HepG2 (cell line): ENCODE results near the gene FCER1G. TPM values are rescaled to one million over a fixed set of nuclear protein-coding genes. Genes with fewer than 3 reads are reported as not detected.

ENCODE experiments used
- AKAP8 ChIP-seq: sonication (generic); formaldehyde crosslinking; IDR thresholded peaks from 2 replicates; pipeline ENCODE4 v1.5.1; 2020; ENCODE audit warnings: mild to moderate bottlenecking, missing genetic modification reagents
- ETV5 ChIP-seq: IDR thresholded peaks from 2 replicates; pipeline ENCODE4 v1.6.1; 2018; ENCODE audit warnings: missing biosample characterization, missing genetic modification reagents, inconsistent platforms, borderline replicate concordance
- FOXK2 ChIP-seq: fragments of 450-650 bp; IDR thresholded peaks from 2 replicates; pipeline ENCODE4 v1.6.1; 2016
- GATAD1 ChIP-seq: IDR thresholded peaks from 2 replicates; pipeline ENCODE4 v1.6.1; 2016; ENCODE audit warnings: missing genetic modification reagents, missing compliant biosample characterization
- MAFF ChIP-seq: IDR thresholded peaks from 2 replicates; pipeline ENCODE4 v1.6.1; 2011; ENCODE audit warnings: low read depth, low read length, improper control_type of control experiment
- PHF21A ChIP-seq: sonication (generic); formaldehyde crosslinking; IDR thresholded peaks from 2 replicates; pipeline ENCODE4 v1.5.0; 2020; ENCODE audit warnings: mild to moderate bottlenecking, missing genetic modification reagents
- PHF5A ChIP-seq: IDR thresholded peaks from one replicate; pipeline ENCODE4 v1.6.1; 2018; ENCODE audit warnings: low read depth, missing genetic modification reagents; ENCODE audit not compliant: unreplicated experiment
- SMARCE1 ChIP-seq: fragments of 450-650 bp; IDR thresholded peaks from 2 replicates; pipeline ENCODE4 v1.6.1; 2017; ENCODE audit warnings: borderline replicate concordance
- TP53 ChIP-seq: sonication (generic); formaldehyde crosslinking; conservative IDR thresholded peaks from 2 replicates; pipeline ENCODE4 v1.4.0; 2020; ENCODE audit warnings: missing genetic modification reagents
- XRCC5 ChIP-seq: fragments of 200-400 bp; formaldehyde crosslinking; optimal IDR thresholded peaks from 2 replicates; pipeline ENCODE3; 2017; ENCODE audit warnings: mild to moderate bottlenecking, low read length
- ZBTB20 ChIP-seq: sonication (generic); formaldehyde crosslinking; IDR thresholded peaks from 2 replicates; pipeline ENCODE4 v1.8.1; 2023; ENCODE audit warnings: missing genetic modification reagents, low read depth, mild to moderate bottlenecking, borderline replicate concordance
- ZFP37 ChIP-seq: sonication (generic); formaldehyde crosslinking; IDR thresholded peaks from 2 replicates; pipeline ENCODE4 v1.4.0; 2020; ENCODE audit warnings: missing genetic modification reagents, borderline replicate concordance
- ZFY ChIP-seq: sonication (generic); formaldehyde crosslinking; IDR thresholded peaks from 2 replicates; pipeline ENCODE4 v1.4.0; 2020; ENCODE audit warnings: missing genetic modification reagents
- ZNF124 ChIP-seq: sonication (generic); formaldehyde crosslinking; IDR thresholded peaks from 2 replicates; pipeline ENCODE4 v1.4.0; 2020; ENCODE audit warnings: missing genetic modification reagents
- ZNF337 ChIP-seq: sonication (generic); formaldehyde crosslinking; IDR thresholded peaks from 2 replicates; pipeline ENCODE4 v1.5.1; 2020; ENCODE audit warnings: missing genetic modification reagents, low read depth, mild to moderate bottlenecking, borderline replicate concordance
- ZNF367 ChIP-seq: sonication (generic); formaldehyde crosslinking; IDR thresholded peaks from 2 replicates; pipeline ENCODE4 v1.4.0; 2020; ENCODE audit warnings: missing genetic modification reagents, borderline replicate concordance
- ZNF432 ChIP-seq: sonication (generic); formaldehyde crosslinking; IDR thresholded peaks from 2 replicates; pipeline ENCODE4 v1.5.0; 2020; ENCODE audit warnings: missing genetic modification reagents, mild to moderate bottlenecking, borderline replicate concordance
- ZNF441 ChIP-seq: sonication (generic); formaldehyde crosslinking; IDR thresholded peaks from 2 replicates; pipeline ENCODE4 v1.7.0; 2021; ENCODE audit warnings: missing genetic modification reagents, borderline replicate concordance
- ZNF557 ChIP-seq: sonication (generic); formaldehyde crosslinking; IDR thresholded peaks from 2 replicates; pipeline ENCODE4 v1.4.0; 2020; ENCODE audit warnings: missing genetic modification reagents
- ZNF629 ChIP-seq: sonication (generic); formaldehyde crosslinking; conservative IDR thresholded peaks from 2 replicates; pipeline ENCODE4 v1.5.0; 2020; ENCODE audit warnings: missing genetic modification reagents
- ZNF782 ChIP-seq: sonication (generic); formaldehyde crosslinking; IDR thresholded peaks from 2 replicates; pipeline ENCODE4 v1.4.0; 2020; ENCODE audit warnings: missing genetic modification reagents, mild to moderate bottlenecking, borderline replicate concordance
- ZNF878 ChIP-seq: sonication (generic); formaldehyde crosslinking; IDR thresholded peaks from 2 replicates; pipeline ENCODE4 v1.8.1; 2023; ENCODE audit warnings: mild to moderate bottlenecking, missing genetic modification reagents, moderate library complexity
- polyA plus RNA-seq, 8 experiments: library from polyadenylated mRNA; depleted of rRNA in 3 of 8; stranded (reverse) in 7 of 8; unstranded in 1 of 8; fragments of >200 nt; fragmentation: Illumina TruSeq in 4 of 8; extraction: Trizol in 4 of 8; gene quantifications; 2 replicates each; pipeline versions ENCODE4 v1.2.1 to v1.2.3, GENCODE V29; 2011 to 2016; ENCODE audit warnings: low read depth in 4 of 8, missing spikeins in 1 of 8, mixed read lengths in 1 of 8; ENCODE audit not compliant: insufficient read depth in 1 of 8
- total RNA-seq, 5 experiments: library from RNA; depleted of rRNA; stranded (reverse); fragments of >200 nt; fragmentation: Illumina TruSeq; extraction: Trizol; gene quantifications; 2 replicates each; pipeline ENCODE4 v1.2.3, GENCODE V29; 2016; ENCODE audit warnings: low read depth in 1 of 5
- TF ChIP-seq, protein P1 (sequence below), 2 experiments: sonication (generic) in 1 of 2; formaldehyde crosslinking in 1 of 2; IDR thresholded peaks; 2 replicates each; pipeline versions ENCODE4 v1.4.0 to v1.6.1; 2018 to 2020; ENCODE audit warnings: missing genetic modification reagents in 2 of 2, borderline replicate concordance in 1 of 2, low read depth in 1 of 2, mild to moderate bottlenecking in 1 of 2, missing biosample characterization in 1 of 2
- TF ChIP-seq, protein P2 (sequence below): sonication (generic); formaldehyde crosslinking; conservative IDR thresholded peaks from 2 replicates; pipeline ENCODE4 v1.5.0; 2020; ENCODE audit warnings: missing genetic modification reagents
- TF ChIP-seq, protein P3 (sequence below): sonication (generic); formaldehyde crosslinking; IDR thresholded peaks from 2 replicates; pipeline ENCODE4 v1.4.0; 2020; ENCODE audit warnings: mild to moderate bottlenecking, missing genetic modification reagents

The FCER1G gene
- total and polyA plus RNA-seq, 2 of the 13 experiments (the other 11 are each of a cell fraction or from before 2014, with no cell fraction given) = 1.3 to 6.4 TPM

DNA sequence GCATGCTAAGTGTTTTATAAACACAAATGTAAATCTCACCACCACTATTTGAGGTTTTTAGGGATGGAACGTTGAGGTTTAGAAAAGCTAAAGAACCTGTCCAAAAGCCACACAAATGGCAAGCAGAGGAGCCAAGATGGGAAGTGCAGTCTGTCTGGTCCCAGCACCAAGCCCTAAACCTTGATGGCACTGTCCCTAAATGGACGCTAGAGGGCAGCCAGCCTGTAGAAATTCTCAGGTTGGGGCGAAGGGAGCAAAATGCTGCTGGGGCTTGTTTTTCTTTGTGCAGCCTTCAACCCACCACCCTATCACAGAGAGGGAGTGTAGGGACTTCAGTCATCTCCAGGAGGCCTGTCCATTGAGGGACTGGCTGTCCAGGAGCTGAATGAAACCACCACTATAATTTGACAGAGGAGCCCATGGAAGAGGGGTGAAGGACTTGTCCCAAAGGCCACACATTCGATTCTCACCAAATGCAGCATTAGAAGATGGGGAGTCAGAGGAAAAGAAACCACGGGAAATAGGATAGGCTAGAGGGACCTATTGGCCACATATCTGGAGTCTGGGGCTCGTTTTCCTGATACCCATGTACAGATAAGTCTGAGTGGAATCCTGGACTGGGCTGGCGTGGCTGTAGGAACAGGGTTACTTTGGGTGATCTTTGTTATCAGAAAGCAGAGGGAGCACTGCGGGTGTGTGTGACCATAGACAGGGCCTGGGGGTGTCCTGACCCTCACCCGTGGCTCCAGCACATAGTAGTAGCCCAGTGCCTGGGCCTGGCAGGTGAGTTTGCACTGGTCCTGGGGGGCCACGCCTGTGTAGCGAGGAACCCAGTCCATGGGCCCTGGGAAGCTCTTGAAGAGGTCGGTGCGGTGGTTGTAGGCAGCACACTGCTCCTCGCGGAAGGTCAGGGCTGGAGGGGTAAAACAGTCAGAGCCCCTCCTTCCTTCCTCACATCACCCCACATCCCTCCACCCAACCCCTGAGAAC is 22.3 kb upstream of the FCER1G start (continued):
- no peak for TF ChIP-seq ZBTB20
- 0 out of 2 replicates have a peak, but pooled peaks have one; percentile 11 for TF ChIP-seq MAFF
- no peak for TF ChIP-seq ZNF432 (CRISPR knock-in tag)
- TF ChIP-seq, protein P1, sequence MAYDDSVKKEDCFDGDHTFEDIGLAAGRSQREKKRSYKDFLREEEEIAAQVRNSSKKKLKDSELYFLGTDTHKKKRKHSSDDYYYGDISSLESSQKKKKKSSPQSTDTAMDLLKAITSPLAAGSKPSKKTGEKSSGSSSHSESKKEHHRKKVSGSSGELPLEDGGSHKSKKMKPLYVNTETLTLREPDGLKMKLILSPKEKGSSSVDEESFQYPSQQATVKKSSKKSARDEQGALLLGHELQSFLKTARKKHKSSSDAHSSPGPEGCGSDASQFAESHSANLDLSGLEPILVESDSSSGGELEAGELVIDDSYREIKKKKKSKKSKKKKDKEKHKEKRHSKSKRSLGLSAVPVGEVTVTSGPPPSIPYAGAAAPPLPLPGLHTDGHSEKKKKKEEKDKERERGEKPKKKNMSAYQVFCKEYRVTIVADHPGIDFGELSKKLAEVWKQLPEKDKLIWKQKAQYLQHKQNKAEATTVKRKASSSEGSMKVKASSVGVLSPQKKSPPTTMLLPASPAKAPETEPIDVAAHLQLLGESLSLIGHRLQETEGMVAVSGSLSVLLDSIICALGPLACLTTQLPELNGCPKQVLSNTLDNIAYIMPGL (CRISPR knock-in tag; IDR thresholded peaks at IDR 0.05; ENCODE audit: borderline replicate concordance in 1 of 2, low read depth in 1 of 2) = peak; percentile 24 to 29; a peak in 1 of 4 replicates
- TF ChIP-seq ZNF124 (CRISPR knock-in tag) = no peak
- TF ChIP-seq, protein P2, sequence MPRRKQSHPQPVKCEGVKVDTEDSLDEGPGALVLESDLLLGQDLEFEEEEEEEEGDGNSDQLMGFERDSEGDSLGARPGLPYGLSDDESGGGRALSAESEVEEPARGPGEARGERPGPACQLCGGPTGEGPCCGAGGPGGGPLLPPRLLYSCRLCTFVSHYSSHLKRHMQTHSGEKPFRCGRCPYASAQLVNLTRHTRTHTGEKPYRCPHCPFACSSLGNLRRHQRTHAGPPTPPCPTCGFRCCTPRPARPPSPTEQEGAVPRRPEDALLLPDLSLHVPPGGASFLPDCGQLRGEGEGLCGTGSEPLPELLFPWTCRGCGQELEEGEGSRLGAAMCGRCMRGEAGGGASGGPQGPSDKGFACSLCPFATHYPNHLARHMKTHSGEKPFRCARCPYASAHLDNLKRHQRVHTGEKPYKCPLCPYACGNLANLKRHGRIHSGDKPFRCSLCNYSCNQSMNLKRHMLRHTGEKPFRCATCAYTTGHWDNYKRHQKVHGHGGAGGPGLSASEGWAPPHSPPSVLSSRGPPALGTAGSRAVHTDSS (CRISPR knock-in tag) = 0 out of 2 replicates have a peak, but pooled peaks have one; percentile 55
- TF ChIP-seq ZNF337 = no peak
- no peak; the same call in 1 of the 2 replicates for TF ChIP-seq ZFY (CRISPR knock-in tag)
- no peak for TF ChIP-seq GATAD1
- no peak for TF ChIP-seq PHF5A (CRISPR knock-in tag)
- no peak for TF ChIP-seq ZNF441 (CRISPR knock-in tag)
- TF ChIP-seq ETV5 (CRISPR knock-in tag) = no peak
- no peak for TF ChIP-seq TP53 (CRISPR knock-in tag)
- TF ChIP-seq ZNF557 (CRISPR knock-in tag) = 0 out of 2 replicates have a peak, but pooled peaks have one; percentile 62
- 0 out of 2 replicates have a peak, but pooled peaks have one; percentile 42 for TF ChIP-seq ZFP37 (CRISPR knock-in tag)
- 0 out of 2 replicates have a peak, but pooled peaks have one; percentile 25 for TF ChIP-seq ZNF629 (CRISPR knock-in tag)
- TF ChIP-seq SMARCE1 = no peak
- no peak for TF ChIP-seq ZNF878 (CRISPR knock-in tag)
- no peak for TF ChIP-seq ZNF782 (CRISPR knock-in tag)
- TF ChIP-seq, protein P3, sequence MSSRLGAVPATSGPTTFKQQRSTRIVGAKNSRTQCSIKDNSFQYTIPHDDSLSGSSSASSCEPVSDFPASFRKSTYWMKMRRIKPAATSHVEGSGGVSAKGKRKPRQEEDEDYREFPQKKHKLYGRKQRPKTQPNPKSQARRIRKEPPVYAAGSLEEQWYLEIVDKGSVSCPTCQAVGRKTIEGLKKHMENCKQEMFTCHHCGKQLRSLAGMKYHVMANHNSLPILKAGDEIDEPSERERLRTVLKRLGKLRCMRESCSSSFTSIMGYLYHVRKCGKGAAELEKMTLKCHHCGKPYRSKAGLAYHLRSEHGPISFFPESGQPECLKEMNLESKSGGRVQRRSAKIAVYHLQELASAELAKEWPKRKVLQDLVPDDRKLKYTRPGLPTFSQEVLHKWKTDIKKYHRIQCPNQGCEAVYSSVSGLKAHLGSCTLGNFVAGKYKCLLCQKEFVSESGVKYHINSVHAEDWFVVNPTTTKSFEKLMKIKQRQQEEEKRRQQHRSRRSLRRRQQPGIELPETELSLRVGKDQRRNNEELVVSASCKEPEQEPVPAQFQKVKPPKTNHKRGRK (CRISPR knock-in tag) = no peak
- TF ChIP-seq PHF21A (CRISPR knock-in tag) = no peak
- no peak for TF ChIP-seq ZNF367
- TF ChIP-seq AKAP8 = no peak
- no peak for TF ChIP-seq FOXK2
- TF ChIP-seq XRCC5 = peak; percentile 61
